HG02610 (cell line): ENCODE data around the gene USP51.
"Not testable (repeated sequence)": the region's sequence is repeated elsewhere in the genome, so short reads cannot be mapped to it uniquely, and the experiment has no call there.

Experiments used
- ATAC-seq: cut with Tn5 transposase; IDR thresholded peaks from one replicate; pipeline ENCODE4 v1.9.1; 2021; ENCODE audit warnings: mild to moderate bottlenecking, moderate library complexity; ENCODE audit not compliant: unreplicated experiment

Gene USP51

GRCh38 chrX:55465791-55466190 lies 23.9 kb downstream of the USP51 start:
- not testable (repeated sequence) for ATAC-seq

GRCh38 chrX:55465108-55465507 lies 24.5 kb downstream of the USP51 start:
- not testable (repeated sequence) for ATAC-seq

GRCh38 chrX:55464050-55464449 lies 25.6 kb downstream of the USP51 start:
- peak; percentile 66 for ATAC-seq

- not testable (repeated sequence) for ATAC-seq
These were observed 29.7 kb downstream of the USP51 start for GRCh38 chrX:55459926-55460325.

GRCh38 chrX:55459426-55459825 lies 30.2 kb downstream of the USP51 start:
- ATAC-seq, result not testable (repeated sequence)

- not testable (repeated sequence) for ATAC-seq
These were observed 33.9 kb downstream of the USP51 start for GRCh38 chrX:55455708-55456107.

GRCh38 chrX:55452833-55453124 lies 36.9 kb downstream of the USP51 start:
- ATAC-seq, result peak; percentile 5

GRCh38 chrX:55451990-55452832 lies 37.4 kb downstream of the USP51 start, which contains the start of gene MAGEH1:
Gene MAGEH1, plus strand, starts transcription at chrX:55452127. Its CDS starts 248 bp downstream, at chrX:55452375.
- peak; percentile 99 for ATAC-seq

GRCh38 chrX:55451626-55451989 lies 38.0 kb downstream of the USP51 start:
- ATAC-seq, result peak; percentile 32

- ATAC-seq, result no peak
These were observed 38.5 kb downstream of the USP51 start for GRCh38 chrX:55451141-55451540.

- no peak for ATAC-seq
These were observed 39.4 kb downstream of the USP51 start for GRCh38 chrX:55450259-55450658.

GRCh38 chrX:55443468-55443867 lies 46.2 kb downstream of the USP51 start:
- not testable (repeated sequence) for ATAC-seq
